ENCODE results near the gene LTBP4. TPM values are rescaled to one million over a fixed set of nuclear protein-coding genes. Genes with fewer than 3 reads are reported as not detected.

Gene LTBP4
- total RNA-seq, 6 experiments from 2014 or later, result 19.3 to 40.8 (median 34.4) TPM

GRCh38 chr19:40597329-40597838 is 3.8 kb upstream of the LTBP4 start:
- H3K4me1 ChIP-seq, result peaks cover 0 to 13% (median 1%) of the 10 kb centered on the region in 4 donors
- intact Hi-C loops (cut with DNase I), result no loop called here
- no peak overlapping the region for H3K4me3 ChIP-seq
- H3K27me3 ChIP-seq, result peaks cover 0 to 30% of the 10 kb centered on the region in 2 donors
- ATAC-seq (no peak), DNase-seq (no peak)
- TF ChIP-seq CTCF (IDR thresholded peaks at IDR 0.05) (no peak), POLR2A (IDR thresholded peaks at IDR 0.05) (no peak)
- no peaks in the 10 kb centered on the region for H3K9me3 ChIP-seq
- WGBS (ENCODE audit: insufficient coverage, low coverage, low lambda C conversion rate, missing lambda C conversion rate), result 9% methylated on average over 14 of the region's 18 CpGs
- H3K36me3 ChIP-seq, result no peaks in the 10 kb centered on the region
- H3K27ac ChIP-seq, result no peak overlapping the region

GRCh38 chr19:40598121-40598917 is 2.9 kb upstream of the LTBP4 start:
- Histone ChIP-seq H3K27me3 (peaks cover 0 to 30% of the 10 kb centered on the region in 2 donors), H3K9me3 (no peaks in the 10 kb centered on the region), H3K36me3 (no peaks in the 10 kb centered on the region), H3K4me1 (peaks cover 0 to 16% (median 1%) of the 10 kb centered on the region in 4 donors), H3K27ac (no peak overlapping the region), H3K4me3 (no peak overlapping the region)
- peak; percentile 82 to 86 (median 83) for DNase-seq
- ATAC-seq, result peak; percentile 76 to 88 (median 78)
- 0% methylated on average over 15 of the region's 46 CpGs for WGBS (ENCODE audit: insufficient coverage, low coverage, low lambda C conversion rate, missing lambda C conversion rate)
- intact Hi-C loops (cut with DNase I), result no loop called here
- TF ChIP-seq CTCF (IDR thresholded peaks at IDR 0.05) (peak; percentile 95 to 99 (median 98)), POLR2A (IDR thresholded peaks at IDR 0.05) (no peak)

- Histone ChIP-seq H3K9me3 (no peaks in the 10 kb centered on the region), H3K36me3 (no peaks in the 10 kb centered on the region), H3K27ac (no peak overlapping the region), H3K4me3 (no peak overlapping the region), H3K27me3 (peaks cover 0 to 30% of the 10 kb centered on the region in 2 donors), H3K4me1 (peaks cover 0 to 16% (median 1%) of the 10 kb centered on the region in 4 donors)
- intact Hi-C loops (cut with DNase I), result no loop called here
- ATAC-seq (no peak), DNase-seq (no peak)
- TF ChIP-seq POLR2A (IDR thresholded peaks at IDR 0.05), result no peak
- WGBS (ENCODE audit: insufficient coverage, low coverage, low lambda C conversion rate, missing lambda C conversion rate), result 8% methylated on average over 15 of the region's 15 CpGs
Observed at GRCh38 chr19:40598918-40599307, 2.3 kb upstream of the LTBP4 start.

- H3K4me1 ChIP-seq, result peaks cover 0 to 19% (median 1%) of the 10 kb centered on the region in 4 donors
- H3K36me3 ChIP-seq, result no peaks in the 10 kb centered on the region
- DNase-seq, result no peak
- H3K9me3 ChIP-seq, result no peaks in the 10 kb centered on the region
- ATAC-seq, result no peak
- H3K4me3 ChIP-seq, result no peak overlapping the region
- TF ChIP-seq POLR2A (IDR thresholded peaks at IDR 0.05), result no peak
- no peak for TF ChIP-seq CTCF (IDR thresholded peaks at IDR 0.05)
- peaks cover 0 to 30% of the 10 kb centered on the region in 2 donors for H3K27me3 ChIP-seq
- H3K27ac ChIP-seq, result peak overlapping the region in 2 of 3 donors; percentile 8 to 43
- intact Hi-C loops (cut with DNase I), result no loop called here
- WGBS (ENCODE audit: insufficient coverage, low coverage, low lambda C conversion rate, missing lambda C conversion rate), result 4% methylated on average over 6 of the region's 9 CpGs
Observed at GRCh38 chr19:40599331-40599901, 1.8 kb upstream of the LTBP4 start.
